Hepatocyte (in vitro differentiated cells): ENCODE results near the gene INTS11.

Experiments
- EZH2 ChIP-seq: fragments of 200-600 bp; sonication (generic); IDR thresholded peaks from 2 replicates; pipeline ENCODE4 v1.6.1; 2016; ENCODE audit warnings: antibody characterized with exemption, mild to moderate bottlenecking, borderline replicate concordance
- TF ChIP-seq, protein P1 (sequence below): fragments of 200-600 bp; sonication (generic); IDR thresholded peaks from 2 replicates; pipeline ENCODE4 v1.5.1; 2016; ENCODE audit warnings: antibody characterized with exemption, mild to moderate bottlenecking; ENCODE audit not compliant: poor library complexity

DNA sequence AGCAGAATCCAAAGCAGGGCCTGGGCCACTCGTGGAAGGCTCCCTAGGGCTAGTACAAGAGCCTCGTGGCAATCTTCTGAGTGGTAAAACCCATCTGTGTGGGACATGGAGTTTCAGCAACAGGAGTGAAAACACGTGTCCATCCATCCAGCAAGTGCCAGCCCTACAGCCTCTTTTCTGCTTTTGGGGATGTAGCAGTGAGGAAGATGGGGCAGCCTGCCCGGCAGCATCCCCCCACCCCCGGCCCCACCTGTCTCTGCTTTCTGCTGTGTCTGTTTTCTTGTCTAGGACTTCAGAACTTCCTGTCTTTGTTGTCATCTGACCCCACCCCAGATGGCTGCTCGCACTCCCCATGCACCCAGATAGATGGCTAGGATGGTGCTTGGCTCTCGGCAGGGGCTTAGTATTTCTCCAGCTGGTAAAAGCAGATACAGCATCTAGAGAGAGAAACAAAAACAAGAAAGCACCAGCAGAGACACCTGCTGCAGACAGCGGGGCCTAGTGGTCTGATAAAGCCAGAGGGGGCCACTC, 1.7 kb upstream of the INTS11 start:
- TF ChIP-seq, protein P1, sequence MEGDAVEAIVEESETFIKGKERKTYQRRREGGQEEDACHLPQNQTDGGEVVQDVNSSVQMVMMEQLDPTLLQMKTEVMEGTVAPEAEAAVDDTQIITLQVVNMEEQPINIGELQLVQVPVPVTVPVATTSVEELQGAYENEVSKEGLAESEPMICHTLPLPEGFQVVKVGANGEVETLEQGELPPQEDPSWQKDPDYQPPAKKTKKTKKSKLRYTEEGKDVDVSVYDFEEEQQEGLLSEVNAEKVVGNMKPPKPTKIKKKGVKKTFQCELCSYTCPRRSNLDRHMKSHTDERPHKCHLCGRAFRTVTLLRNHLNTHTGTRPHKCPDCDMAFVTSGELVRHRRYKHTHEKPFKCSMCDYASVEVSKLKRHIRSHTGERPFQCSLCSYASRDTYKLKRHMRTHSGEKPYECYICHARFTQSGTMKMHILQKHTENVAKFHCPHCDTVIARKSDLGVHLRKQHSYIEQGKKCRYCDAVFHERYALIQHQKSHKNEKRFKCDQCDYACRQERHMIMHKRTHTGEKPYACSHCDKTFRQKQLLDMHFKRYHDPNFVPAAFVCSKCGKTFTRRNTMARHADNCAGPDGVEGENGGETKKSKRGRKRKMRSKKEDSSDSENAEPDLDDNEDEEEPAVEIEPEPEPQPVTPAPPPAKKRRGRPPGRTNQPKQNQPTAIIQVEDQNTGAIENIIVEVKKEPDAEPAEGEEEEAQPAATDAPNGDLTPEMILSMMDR: no peak
- no peak for TF ChIP-seq EZH2
